AML-193 (cell line): Measurements from ENCODE around the gene MAPK8IP2.

ENCODE experiments used
- DNase-seq, 2 experiments: peaks; one replicate each; lab custom pipeline; 2025; lab: John Stamatoyannopoulos, UW

MAPK8IP2 gene

DNA sequence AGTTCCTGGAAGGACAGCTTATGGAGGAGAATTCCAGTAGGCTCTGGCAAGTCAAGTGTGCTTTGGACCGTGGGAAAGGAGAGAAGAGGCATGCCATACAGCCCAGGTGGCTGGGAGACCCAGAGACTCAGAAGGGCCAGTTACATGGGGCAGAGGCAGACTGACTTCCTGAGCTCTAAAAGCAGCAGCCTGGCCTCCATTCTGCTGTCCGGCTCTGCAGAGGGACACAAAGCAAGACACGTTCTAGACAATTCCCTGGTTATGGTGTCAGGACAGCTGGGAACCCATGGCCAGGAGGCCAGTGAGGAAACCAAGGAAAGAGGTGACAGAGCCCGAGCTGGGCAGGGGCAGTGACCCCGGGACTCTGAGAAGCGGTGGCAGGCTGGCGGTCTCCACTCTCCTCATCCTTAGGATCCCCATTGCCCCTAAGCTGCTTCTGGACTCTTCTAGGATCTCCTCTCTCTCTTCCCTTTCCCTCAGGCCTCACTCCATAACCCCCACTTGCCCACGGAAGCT lies 25.1 kb upstream of the MAPK8IP2 start:
- no peak for DNase-seq

DNA sequence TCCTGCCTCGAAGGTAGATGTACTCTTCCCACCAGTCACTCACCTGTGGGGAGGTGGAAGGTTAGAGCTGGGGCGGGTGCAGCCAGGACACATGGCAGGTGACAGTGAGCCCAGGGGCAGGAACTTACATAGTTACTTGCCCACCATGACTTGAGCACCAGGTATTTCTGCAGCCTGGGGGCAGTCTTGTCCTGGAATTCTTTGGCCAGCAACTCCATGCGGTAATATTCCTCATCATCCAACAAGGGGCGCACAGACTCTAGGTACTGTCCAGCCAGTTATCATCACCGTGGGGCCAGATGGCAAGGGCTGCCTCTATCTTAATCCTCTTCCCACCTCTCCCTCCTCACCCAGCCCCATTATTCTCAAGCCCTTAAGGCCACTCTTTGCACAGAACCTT lies 24.5 kb upstream of the MAPK8IP2 start:
- no peak for DNase-seq

DNA sequence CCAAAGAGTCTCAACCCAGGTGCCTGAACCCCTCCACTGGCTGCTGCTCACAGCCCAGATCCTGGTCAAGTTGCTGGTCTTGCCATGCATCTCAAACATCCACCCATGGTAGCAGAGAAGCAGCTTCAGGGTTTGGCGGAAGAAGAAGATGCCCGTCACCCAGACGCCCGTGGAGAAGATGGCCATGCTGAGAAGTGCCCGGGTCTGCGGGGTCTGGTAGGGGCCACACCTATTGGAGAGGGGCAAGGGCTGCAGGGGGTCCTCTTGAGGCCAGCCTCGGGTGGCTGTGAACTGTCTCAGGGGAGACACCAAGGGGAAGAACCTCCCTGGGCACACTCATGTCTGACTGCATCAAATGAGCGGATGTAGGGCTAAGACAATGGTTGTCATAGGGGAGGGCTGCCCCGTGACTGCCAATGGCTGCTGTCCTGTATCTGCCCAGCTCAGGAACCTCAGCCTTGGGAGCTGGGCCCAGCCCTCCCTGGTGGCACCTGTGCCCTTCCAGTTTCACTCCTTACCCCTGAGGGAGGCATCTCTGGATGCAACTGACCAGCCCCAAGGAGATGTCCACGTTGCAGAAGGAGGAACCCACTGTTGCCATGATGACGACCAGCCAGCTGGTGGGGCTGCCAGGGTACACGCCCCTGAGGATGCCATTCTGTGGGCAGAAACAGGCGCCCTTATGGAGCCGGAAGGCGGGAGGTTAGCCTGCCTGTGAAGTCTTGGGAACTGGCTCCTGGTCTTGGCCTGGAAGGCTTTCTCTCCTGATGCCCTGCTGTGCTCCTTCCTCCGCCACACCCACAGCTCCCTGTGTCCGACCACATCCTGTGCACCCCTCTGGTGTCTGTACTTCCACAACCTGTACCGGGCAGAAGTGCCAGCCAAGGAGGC lies 23.5 kb upstream of the MAPK8IP2 start:
- DNase-seq: no peak

DNA sequence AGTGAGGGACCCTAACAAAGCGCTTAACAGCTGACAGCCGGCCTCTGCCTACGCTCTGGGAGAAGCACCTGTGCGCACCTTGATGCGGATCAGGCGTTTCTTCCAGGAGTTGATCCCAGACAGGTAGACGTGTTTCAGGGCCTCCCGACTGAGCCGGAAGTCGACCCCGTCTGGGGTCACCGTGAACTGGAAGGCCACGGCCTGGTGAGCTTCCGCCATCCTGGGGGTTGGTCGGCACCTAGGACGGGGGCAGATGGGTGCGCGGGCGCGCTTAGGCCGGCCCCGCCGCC lies 23.0 kb upstream of the MAPK8IP2 start:
- no peak for DNase-seq

DNA sequence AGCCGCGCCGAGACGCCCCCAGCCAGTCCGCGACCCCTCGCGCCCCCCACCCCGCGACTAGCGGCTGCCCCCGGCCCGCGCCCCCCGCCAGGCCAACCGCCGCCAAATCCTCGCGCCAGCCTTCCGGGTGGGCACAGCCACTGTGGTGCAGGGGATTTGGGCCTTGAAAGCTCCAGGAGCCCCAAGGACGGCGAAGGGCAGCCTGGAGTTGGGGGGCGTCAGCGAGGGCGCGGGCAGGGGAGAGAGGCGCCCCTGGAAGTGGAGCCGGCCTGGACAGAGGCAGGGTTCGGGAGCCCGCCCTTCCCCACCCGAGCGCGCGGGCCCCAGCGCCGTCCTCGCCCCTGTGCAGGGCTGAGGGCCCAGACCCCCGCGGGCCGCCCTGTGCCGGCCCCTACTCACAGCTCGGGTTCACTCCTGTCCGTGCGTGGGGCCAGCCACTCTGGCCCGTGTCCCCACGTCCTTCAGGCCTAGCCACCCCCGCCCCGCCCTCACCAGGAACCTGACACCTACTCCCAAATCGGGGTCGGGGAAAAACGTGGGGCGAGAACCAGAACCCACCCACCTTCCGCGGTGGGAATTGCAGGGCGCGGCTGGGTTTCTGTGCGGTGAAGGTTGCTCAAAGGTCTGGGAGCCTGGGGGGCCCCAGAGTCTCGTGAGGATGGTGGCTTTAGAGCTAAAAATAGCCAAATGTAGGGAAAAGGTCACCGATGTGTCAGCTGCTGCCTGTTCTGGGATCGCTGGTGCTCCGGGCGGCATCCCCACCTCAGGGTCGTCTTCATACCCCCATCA lies 22.4 kb upstream of the MAPK8IP2 start, which contains the start of gene CPT1B:
TSS of gene CPT1B (minus strand) at position 441 of the 789 bp plus-strand sequence. CDS start 512 bp downstream, outside the sequence.
- DNase-seq: no peak

DNA sequence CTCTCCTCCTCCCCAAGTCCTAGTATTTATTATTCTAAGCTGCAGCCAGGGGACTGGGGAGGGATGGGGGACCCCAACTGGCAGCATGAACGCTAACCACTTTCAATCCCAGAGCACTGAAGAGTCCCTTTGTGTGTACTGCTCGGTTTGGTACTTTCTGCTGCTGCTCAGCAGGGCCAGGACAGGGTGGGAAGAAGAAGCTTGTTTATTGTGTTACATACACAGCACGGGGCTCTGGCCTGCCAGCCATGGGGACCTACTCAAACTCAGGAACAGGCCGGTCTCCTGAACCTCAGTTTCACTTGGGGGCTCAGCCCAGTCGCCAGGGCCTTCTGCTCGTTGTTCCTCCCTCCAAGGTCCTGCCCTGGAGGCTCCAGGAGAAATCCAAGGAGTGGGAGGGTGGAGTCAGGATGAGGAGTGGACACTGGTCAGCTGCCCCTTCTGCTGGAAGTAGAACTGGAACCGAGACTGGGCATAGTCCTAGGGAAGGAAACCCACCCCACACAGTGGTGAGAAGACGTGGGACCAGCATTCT lies 21.8 kb upstream of the MAPK8IP2 start:
- DNase-seq: no peak

DNA sequence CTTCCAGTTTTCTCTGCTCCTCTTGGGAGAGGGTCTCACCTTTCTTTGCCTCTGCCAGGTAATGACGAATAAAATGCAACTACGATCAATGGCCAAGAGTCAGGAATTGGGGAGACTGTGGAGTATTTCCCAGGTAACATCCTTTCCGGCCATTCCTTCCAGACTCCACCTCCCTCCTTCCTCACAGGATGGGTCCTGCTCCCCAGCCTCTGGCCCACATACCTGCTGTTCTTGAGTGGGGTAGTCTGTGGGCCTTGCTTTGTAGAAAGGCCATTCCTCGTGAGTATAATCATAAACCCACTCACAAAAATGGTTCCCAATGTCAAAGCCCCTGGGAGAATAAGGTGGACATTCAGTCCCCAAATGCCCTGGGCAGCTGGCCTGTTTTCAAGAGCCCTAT lies 20.8 kb upstream of the MAPK8IP2 start:
- no peak for DNase-seq

DNA sequence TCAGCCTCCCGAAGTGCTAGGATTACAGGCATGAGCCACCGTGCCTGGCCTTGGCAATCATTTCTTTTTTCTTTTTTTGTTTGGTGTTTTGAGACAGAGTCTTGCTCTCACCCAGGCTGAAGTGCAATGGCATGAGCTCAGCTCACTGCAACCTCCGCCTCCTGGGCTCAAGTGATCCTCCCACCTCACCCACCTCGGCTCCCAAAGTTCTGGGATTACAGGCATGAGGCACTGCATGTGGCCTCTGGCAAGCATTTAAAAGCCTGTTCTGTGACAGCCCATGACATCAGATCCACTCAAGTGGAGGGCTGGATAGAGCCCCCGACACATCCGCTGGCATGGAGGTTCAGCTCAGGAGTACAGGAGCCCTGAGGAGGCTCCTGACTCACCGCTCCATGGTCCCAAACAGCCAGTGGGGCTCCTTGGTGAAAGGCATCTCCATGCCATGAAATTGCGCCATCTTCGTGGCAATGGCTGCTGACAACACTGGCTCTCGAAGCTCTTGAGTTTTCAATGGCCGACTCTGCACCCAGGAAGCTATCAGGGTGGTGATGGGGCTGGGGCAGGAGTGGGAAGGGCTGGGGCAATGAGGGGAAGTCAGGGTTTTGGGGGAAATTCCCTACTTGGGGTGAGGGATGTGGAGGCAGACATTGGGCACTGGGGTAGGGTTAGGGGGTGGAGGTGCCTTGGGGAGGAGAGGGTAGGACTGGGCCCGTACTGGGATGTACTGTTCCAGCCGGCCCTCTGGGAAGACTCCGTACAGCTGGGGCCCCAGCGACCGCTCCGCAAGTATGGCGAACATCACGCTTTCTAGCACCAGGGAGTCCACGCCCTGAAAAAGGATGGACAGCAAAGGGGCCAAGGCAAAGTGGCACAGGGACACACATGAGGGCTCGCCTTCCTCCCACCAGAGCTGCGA lies 19.3 kb upstream of the MAPK8IP2 start:
- DNase-seq: no peak

DNA sequence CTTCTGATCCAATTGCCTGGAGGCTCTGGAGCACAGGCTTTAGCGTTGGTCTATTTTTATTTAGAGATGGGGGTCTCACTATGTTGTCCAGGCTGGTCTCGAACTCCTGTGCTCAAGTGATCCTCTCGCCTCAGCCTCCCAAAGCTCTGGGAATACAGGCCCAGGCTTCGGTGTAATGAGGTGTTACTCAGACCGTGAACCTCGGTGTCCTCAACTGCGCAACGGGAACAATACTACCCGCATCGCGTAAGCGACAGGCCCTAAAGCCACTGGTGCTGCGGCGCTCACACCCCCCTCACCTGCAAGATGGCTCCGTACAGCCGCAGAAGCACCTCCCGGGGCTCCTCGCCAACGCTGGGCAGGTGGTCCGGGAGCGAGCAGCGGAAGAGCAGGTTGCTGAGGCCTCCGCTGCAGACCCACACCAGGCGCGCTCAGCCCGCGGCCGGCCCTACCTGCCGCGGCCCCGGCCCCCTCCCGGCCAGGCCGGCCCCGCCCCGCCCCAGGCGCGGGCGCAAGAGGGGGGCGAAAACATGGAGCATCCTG lies 18.6 kb upstream of the MAPK8IP2 start:
- peak; percentile 13 to 34 for DNase-seq

DNA sequence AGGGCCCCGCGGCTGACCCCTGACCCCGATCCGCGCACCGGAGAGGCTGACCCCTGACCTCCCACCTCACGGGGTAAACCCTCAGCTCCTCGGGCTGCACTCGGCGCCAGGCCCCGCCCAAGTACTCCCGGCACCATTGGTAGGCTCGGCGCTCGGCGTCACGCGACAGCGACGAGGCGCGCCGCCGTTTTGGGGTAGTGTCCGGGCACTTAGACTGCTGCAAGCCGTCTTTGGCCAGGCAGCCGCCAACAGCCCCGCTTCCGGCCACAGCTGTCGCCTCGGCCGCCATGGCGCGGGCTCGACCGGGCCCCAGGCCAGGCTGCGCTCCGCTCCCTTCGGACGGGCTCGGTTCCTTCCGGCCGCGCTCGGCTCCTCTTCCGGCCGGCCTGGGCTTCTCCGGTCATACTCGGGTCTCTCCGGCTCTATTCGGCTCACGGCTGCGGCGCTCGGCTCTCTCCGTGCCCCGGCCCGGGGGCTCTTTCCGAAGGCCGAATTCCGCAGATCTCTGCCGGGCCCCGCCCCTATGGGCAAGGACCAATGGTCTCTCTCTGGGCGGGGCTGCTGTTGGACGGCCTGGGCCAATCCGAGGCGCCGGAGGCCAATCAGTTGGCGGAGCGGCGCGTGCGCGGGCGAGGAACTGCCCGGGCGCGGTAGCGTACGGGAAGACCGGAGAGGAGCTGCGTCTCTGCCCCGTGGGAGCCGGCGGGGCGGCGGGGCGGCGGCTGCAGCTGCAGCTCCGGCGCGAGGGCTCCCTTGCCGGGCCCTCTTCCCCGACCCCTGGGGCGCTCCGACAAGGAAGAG lies 17.9 kb upstream of the MAPK8IP2 start, which contains the start of gene CHKB:
TSS of gene CHKB (minus strand) at position 357 of the 801 bp plus-strand sequence. CDS start at position 289, 68 bp downstream.
- peak; percentile 98 for DNase-seq

DNA sequence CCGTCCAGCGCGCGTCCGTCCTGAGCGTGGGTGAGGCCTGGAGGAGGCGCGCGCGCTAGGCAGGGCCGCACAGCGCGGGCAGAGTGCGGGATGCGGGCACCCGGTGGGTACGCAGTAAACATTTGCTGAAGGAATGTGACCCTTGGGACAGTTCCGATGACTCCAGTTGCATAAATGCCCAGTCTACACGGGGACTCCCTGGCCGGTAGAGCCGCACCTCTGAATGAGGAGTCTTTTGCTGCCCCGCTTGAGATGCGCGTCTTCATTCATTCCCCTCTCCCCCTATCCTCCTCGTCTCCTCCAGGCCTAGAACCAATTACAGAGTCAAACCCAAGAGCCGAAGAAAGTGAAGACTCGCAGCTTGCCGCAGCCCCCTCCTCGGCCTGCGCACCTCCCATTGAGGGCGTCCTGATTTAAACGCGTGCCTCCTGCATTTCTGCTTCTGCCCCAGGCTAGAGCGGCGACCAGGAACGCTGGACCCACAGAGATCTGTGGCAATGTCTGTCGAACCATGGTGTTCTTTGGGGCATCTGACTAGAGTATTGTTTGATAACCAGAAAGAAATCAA lies 17.2 kb upstream of the MAPK8IP2 start:
- DNase-seq: peak in 1 of 2 experiments; percentile 47

DNA sequence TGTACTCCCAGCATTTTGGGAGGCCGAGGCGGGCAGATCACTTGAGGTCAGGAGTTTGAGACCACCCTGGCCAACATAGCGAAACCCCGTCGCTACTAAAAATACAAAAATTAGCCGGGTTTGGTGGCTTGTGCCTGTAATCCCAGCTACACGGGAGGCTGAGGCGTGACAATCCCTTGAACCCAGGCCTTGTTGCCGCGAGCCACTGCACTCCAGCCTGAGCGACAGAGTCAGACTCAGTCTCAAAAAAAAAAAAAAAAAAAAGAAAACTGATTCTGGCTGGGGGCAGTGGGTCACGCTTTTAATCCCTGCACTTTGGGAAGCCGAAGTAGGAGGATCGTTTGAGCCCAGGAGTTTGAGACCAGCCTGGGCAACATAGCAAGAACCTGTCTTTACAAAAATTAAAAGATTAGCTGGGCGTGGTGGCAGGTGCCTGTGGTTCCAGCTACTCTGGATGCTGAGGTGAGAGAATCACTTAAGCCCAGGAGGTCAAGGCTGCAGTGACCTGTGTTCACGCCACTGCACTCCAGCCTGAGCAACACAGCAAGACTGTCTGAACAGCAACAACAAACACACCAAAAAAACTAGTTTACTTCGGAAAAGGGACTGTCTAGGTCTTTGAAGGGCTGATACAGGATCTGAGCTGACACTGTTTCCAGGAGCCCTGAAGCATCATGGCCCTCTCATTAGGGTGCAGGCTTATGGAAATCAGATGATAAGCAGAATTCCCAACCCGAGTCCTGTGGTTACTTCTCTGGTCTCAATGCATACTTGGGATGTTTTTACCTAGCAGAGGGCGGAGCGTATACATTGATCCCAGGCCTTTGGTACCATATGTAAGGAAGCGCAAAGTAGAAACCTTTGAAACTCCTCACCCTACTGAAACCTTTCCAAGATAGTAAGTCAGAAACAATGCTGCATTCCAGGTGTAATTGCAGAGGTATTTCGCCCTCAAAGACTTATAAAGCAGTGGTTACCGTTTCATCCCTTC lies 16.2 kb upstream of the MAPK8IP2 start:
- no peak for DNase-seq

DNA sequence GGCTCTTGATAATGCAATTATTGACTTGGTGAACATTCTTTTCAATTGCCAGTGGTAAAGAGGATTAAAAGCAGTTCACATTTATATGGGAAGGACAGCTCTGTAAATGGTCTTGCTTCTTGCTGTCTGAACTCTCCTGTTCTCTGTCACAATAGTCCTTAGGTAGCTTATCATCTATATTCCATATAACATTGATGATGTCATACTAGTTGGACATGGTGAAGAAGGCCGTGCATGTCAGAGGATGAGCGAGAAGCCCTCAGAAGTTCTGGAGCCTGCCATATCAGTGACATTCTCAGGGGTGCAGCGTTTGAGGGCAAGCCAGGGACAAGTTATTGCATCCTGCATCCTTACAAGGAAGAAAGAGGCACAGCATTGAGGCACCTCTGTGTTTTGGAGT lies 15.4 kb upstream of the MAPK8IP2 start:
- no peak for DNase-seq

DNA sequence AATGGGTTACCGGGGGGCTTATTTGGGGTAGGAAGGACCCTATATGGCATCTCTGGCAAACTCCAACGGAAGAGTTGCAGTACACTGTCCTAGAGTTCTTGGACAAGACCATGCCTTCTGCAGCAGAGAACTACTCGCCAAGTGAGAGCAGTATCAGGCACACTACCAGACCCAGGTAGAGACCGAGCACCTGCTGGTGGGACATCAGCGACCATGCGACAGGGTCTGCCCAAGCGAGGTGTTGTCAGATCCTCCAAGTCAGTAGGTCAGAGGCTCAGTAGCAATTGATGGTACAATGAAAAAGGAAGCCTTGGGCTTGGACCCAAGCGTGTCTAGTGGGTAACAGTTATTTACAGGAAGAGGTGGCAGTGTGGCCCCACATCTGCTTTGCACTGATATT lies 14.8 kb upstream of the MAPK8IP2 start:
- DNase-seq: no peak

DNA sequence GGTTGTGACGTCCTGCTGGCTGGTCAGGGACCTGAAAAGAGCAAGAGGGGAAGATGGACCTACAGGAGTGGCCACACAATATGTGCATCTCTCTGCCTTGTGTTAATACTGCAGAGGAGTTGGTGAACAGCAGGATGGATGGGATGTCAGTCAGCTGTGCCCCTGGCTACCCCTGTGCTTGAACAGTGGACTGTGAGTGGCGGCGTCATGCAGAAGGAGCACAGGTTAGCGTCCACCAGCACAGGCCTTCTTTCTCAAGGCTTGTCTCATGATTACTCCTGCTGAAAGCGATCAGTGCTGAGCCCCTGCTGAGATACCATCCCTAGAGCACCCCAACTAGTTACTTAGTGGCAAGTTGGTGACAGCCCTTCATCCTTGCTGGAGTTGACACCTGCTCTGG lies 14.2 kb upstream of the MAPK8IP2 start:
- DNase-seq: no peak

DNA sequence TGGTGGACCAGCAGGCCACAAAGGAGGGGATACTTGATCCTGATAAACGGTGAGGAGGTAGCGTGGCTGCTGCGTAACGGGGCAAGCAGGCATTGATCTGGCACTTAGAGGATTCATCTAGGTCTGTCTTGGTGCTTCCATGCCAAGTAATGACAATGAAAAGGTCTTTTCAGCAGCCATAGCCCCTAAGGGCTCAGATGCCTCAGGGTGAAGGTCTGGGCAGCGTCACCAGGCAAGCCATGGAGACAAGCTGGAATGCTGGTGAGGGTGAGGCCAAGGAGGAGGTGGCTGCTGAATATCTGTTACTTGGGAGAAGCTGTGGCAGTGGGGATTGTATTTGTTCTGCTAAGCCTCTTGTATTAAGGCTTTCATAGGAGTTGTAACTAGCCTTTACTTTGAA lies 13.2 kb upstream of the MAPK8IP2 start:
- DNase-seq: no peak

DNA sequence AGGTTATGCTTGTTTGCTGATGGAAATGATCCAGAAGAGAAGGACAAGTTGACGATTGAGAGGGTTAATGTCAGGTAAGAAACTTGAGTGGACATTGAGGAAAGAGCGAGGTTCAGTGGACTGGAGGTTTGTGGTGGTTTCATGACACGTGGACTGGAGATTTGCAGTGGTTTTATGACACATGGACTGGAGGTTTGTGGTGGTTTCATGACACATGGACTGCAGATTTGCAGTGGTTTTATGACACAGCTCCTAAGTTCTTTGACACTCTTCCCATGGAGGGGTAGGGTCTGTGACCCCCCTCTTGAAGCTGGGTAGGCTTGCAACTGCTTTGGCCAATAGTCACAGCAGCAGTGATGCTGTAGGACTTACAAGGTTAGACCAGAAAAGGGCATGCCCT lies 5.4 kb upstream of the MAPK8IP2 start:
- DNase-seq: no peak

DNA sequence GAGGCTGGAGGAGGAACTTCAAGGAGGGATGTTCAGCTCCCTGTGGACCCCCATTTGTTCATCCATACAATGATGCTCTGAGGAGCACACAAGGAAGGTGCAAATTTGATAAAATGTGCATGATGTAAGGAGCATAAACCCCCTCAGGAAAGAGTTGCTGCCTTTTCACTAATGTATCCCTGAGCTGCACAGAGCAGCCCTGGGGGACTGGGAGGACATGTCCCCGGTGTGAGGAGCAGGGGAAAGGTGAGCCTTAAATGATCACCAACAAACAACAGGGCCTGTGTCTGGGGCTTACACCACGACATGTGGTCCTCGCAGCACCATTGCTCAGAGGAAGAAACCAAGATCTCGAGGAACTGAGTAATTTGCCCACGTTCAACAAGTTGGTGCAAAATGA lies 3.5 kb upstream of the MAPK8IP2 start:
- no peak for DNase-seq
